ENCODE measurements around the gene ATP8B3.

The ATP8B3 gene

DNA sequence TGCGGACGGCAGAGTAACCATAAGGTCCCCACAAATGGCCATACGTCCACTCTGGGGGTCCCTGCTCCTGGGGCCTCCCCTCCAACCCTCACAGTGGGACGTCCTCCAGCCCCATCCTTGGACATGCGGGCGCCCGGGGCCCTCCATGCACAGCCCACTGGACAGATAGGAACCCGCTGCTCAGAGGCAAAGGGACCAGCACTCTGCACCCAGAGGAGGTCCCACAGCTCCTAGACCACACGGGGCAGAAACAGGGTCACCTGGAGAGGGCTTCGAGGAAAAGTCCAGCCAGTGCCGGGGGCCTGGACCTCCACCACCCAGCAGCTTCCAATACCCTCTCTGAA, 25.1 kb upstream of the ATP8B3 start:
- no peak for DNase-seq (ENCODE audit: extremely low read depth in 1 of 2, low read depth in 1 of 2)

DNA sequence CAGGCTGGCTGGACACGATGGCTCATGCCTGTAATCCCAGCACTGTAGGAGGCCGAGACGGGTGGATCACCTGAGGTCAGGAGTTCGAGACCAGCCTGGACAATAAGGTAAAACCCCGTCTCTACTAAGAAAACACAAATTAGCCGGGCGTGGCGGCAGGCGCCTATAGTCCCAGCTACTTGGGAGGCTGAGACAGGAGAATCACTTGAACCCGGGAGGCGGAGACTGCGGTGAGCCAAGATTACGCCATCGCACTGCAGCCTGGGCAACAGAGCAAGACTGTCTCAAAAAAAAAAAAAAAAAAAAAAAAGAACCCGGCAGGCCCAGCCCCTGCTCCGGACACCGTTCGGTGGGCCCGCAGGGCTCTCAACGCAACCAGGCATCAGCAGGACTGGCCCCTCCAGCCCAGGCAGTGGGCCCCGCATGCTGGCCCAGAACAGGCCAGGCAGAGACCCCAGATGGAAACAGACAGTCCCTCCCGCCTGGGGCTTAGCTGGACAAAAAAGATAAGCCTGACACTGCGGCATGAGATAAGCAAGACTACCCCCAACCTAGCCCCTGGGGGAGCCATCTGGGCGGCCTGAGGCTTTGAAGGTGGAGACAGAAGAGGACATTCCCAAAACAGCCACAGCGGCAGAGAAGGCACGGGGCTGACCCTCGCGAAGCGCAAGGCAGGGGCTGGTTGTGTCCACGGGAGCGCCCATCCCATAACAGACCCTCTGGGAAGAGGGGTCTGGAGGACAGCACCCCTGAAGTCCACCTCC, 24.6 kb upstream of the ATP8B3 start:
- DNase-seq (ENCODE audit: extremely low read depth in 1 of 2, low read depth in 1 of 2) = no peak

DNA sequence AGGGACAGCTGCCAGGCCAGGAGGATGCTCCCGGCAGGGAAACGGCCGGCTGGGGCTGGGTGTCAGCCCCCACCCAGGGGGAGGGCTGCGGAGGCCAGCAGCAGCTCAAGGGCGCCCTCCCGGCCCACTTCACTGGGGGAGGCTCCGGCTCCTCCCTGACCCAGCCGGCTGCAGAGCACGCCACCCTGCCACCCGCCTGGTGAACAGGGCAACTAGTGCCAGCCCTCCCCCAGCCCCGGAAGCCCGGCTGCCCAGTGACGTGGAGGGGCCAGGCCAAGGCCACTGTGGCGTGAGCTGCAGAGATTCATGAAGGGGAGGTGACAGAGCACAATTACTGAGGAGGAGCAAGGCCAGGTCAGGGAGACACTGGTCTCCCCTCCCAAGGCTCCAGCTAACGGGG, 21.5 kb upstream of the ATP8B3 start:
- no peak for DNase-seq (ENCODE audit: extremely low read depth in 1 of 2, low read depth in 1 of 2)

DNA sequence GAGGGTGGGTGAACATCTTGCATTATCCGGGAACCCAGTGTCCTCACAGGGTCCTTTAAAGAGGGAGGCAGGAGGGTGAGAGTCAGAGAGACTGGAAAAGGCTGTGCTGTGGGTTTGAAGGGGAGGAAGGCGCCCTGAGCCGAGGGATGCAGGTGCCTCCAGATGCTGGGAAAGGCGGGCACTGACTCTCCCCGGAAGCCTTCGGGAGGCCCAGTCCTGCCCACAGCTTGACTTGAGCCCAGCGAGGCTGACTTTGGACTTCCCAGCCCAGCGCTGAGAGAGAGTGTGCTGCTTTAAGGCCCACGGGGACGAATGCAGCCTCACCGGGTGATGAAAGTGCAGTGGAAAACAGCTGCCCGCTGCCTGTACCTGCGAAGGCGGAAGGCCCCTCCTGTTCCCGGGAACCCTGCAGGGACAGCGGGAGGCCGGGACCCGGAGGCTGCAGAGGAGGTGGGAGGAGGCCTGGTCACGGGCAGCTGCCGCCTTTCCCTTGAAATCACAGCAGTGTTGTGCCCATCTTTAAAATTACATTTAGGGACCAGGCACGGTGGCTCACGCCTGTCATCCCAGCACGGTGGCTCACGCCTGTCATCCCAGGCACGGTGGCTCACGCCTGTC, 20.1 kb upstream of the ATP8B3 start:
- no peak for DNase-seq (ENCODE audit: extremely low read depth in 1 of 2, low read depth in 1 of 2)

DNA sequence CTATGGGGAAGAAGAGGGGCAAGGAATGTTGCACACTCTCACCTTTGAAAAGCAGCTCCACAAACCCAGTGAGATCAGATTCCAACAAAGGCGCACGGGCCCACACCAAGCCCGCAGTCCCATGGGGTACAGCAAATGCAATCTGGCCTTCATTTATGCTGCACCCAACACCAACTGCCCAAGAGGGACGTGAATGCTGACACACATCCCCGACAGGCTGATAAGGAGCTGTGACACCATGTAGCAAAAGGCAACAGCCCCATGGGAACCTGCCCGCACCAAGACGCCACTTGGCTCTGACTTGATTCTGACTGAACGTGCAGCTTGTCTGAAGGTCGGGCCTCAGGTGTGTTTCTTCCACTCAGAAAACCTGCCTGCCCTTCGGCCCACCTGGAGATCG, 18.9 kb upstream of the ATP8B3 start:
- DNase-seq (ENCODE audit: extremely low read depth in 1 of 2, low read depth in 1 of 2) = no peak

DNA sequence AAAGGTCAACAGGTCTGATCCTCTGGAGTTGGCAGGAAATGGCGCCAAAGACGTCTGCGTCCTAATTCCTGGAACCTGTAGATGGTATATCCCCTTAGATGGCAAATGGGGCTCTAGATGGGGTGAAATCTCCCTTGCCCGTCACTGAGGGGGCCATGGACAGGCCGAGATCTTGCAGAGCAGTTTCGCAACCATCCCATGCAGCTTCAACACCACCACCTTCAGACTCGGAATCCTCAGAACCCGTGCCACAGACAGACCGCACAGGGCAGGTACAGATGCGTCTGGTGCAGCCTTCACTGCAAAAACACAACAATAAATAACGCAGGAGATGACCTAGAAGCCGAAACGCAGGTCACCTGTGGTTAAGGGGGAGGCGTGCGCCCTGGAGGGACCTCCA, 18.5 kb upstream of the ATP8B3 start:
- no peak for DNase-seq (ENCODE audit: extremely low read depth in 1 of 2, low read depth in 1 of 2)

DNA sequence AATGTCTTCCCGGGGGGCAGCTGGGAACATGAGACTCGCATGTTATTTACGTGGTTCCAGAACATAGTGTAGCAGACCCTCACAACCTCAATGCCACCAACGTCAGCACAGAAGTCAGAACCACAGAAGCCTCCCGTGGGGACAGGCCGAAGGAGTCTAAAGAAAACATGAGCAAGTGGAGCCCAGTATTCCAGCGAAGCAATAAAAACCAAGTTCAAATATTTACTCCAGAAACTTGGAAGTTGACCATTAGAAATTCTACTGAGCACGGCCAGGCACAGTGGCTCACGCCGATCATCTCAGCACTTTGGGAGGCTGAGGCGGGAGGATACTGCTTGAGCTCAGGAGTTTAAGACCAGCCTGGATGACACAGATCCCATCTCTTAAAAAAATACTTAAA, 17.9 kb upstream of the ATP8B3 start:
- no peak for DNase-seq (ENCODE audit: extremely low read depth in 1 of 2, low read depth in 1 of 2)

DNA sequence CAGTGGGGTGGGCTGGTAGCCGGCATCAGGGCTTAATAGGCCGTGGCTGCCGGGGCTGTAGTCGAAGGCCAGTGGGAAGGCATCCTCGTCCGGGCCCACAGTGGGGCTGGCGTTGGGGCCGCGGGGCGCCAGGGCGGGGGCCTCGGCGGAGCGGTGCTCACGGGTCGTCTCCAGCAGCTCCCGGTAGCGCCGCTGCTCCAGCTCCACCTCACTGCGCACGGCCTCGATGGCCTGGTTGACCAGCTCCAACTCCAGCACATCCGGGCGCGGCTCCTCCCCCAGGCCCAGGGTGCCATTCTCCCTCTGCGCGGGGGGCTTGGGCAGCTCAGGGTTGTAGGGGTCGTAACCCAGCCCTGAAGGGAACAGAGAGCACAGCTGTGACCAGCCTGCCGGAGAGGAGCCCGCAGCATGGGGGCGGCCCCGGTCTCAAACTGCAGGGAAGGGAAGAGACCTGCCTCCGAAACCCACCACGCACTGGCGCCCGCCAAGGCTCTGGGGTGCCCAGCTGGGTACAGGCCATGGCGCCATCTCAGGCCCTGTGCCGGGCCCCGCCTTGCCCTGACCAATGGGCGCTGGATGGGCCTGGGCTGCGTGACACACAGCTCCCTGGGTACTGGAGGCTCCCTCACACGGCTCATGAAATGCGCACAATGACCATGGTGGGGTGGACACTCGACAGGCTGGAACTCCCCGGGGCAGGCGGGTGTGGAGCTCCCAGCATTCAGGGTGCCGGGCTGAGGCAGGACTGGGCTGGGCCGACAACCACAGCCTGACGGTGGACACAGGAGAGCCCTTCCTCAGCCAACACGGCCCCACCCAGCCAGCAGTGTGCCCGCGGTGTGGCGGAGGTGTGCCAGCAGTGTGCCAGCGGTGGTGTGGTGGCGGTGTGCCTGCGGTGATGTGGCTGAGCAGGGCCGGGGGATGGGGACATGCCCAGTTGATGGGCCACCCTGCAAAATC, 16.5 kb upstream of the ATP8B3 start:
- DNase-seq (ENCODE audit: extremely low read depth in 1 of 2, low read depth in 1 of 2) = no peak

DNA sequence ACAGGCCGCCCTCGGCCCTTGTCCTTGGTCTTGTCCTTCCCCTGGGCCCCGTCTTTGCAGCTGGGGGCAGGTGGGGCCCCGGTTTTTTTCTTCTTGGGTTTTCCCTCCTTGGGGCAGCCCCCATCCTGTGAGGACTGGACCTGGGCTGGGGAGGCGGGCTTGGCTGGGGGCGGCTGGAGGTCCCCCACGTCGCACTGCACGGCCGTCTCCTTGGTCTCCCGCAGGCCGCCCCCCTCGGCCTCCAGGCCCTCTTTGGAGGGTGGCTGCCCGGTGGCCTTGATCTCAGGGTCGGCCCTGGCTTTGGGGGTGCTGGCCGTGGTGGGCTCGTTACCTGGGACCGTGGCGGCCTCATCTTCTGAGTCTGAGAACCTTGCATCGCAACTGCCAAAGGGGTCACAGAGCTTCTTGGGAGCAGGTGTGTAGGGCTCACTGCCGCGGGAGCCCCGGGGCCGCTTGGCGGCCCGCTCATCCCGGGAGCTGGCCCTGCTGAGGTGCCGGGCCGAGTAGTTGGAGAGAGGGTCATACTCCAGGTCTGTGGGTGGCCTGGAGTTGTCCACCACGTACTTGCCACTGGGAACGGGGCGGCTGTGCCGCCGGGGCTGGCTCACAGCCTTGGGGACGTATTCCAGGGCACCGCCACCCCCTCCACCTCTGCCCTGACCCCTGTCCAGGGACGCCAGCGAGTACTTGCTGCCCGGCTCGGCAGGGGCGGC, 15.6 kb upstream of the ATP8B3 start:
- DNase-seq (ENCODE audit: extremely low read depth in 1 of 2, low read depth in 1 of 2) = no peak

DNA sequence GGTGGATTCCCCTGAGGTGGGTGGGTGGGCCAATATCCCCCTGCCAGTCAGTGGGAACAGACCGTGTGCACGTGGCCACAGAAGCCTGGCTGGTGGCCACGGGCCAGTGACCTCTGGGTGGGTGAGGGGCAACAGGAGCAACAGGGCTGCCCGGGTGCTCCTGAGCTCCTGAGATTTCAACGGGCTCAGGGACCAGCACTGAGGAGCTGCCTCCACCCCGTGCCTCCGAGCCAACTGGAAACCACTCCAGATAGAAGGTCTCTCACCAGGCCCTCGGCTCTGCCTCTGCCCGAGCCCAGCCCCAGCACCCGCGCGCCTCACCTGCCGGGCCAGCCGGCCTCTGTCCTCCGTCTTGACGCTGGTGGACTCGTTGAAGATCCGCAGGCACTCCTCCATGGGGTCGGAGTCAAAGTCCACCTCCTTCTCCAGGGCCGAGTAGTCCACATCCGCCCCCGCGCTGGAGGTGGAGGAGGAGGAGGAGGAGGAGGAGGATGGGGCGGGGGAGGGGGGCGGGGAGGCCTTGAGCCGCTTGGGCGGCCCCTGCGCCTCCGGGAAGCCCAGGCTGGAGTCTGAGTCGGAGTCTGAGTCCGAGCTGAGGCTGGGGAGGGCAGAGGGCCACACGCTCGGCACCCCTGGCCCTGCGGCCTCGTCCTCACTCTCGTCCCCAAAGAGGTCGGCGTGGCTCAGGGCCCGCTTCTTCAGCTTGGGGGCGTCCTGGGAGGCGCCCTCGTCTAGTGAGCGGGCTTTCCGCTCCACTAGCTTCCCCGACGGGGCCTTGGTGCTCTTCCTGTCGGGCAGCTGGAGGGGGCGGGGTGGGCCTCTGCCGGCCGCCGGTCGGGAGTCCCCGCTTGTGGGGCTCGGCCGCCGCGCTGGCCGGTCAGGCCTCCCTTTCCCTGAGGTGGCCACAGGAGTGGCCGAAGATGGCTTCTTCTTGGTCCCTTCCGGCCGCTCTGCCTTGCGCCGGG, 14.8 kb upstream of the ATP8B3 start:
- DNase-seq (ENCODE audit: extremely low read depth in 1 of 2, low read depth in 1 of 2) = no peak

DNA sequence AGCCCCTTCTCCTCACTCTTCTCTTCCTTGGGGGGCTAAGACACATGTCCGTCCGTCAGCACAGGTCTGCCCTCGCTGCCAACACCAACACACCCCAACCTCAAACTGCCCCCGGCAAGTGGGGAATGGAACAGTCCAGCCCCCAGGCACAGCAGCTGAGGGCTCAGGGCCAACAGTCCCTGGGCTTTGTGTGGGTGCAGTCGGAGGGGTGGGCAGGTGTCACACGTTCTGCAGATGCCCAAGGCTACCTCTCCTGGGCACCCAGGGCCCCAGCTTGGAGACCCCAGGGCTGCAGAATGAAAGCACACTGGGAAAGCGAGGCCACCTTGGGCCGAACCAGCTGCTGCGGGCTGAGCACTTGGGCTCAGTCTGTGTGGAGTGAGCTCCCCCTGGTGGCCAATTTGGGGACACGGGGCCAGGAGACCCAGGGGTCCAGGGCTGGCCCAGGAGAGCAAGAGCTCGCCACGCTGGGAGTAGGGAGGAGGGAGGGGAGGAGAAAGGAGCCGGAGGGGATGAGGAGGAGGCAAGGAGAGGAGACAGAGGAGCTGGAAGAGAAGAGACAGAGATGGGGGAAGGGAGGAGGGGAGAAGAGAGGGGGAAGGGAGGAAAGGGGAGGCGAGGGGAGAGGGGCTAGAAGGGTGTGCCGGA, 14.0 kb upstream of the ATP8B3 start:
- DNase-seq (ENCODE audit: extremely low read depth in 1 of 2, low read depth in 1 of 2) = peak; percentile 33 to 53

DNA sequence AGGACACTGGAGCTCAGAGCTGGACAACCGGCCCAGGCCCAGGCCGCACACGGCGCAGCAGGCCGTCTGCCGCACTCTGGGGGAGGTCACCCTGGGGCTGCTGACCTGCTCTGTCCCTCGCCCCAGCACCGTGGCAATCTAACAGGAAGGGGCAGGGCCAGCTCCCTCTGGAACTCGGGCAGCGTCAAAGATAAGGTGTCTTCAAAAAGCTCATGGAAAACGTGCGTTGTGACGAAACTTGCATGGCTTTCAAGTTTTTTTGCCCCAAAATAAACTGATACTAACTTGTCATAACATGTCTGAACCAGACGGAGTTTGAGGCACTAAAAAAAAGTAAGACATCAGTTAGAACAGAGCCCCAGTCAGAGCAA, 12.2 kb upstream of the ATP8B3 start:
- no peak for DNase-seq (ENCODE audit: extremely low read depth in 1 of 2, low read depth in 1 of 2)

DNA sequence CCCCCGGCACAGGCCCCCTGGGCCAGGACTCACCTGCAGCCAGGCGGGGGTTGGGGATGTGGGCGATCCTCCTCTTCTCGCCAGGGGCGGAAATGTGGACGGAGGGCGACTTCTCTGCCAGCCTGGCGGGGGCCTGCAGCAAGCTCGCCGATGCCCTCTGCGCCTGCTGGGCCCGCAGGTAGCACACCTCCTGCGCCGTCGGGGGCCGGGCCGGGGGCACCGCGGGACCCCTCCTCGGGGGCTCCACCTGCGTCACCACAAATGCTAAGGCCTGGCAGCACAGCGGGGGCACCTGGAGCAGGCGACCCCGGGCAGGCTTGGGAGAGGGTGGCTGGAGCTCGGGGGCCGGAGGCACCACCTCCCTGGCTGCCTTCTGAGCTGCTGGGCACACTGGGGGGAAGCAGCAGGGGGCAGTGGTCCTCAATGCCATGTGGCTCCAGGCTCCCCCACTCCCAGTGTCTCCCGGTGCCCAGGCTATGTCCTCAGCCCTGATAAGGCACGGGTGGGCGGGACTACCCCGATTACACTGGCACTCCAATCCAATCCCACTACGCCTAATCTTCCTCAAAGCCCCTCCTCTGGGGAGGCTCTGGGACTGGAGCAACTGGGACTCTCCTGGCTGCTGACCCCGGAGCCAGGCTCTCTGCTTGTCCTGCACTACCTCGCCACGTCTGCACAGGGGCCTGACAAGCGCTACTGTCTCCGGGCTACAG, 11.6 kb upstream of the ATP8B3 start:
- DNase-seq (ENCODE audit: extremely low read depth in 1 of 2, low read depth in 1 of 2) = no peak

DNA sequence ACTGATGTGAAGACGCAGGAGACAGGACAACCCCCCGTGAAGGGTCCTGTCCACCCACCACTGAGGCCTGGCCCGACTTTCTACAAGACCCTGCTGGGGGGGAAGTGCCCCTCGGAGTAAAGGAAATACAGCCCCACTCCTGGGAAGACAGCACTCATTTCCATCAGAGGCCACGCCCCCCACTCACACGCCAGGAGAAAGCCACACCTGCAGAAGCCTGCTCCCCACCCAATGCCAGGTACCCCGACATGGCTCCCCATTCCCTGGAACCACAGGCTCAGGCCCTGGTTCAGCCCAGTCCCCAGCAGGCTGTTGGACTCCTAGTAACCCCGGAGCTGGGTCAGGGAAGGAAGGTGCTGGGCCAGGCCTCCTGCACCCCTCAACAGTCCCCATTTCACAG, 10.9 kb upstream of the ATP8B3 start:
- no peak for DNase-seq (ENCODE audit: extremely low read depth in 1 of 2, low read depth in 1 of 2)

DNA sequence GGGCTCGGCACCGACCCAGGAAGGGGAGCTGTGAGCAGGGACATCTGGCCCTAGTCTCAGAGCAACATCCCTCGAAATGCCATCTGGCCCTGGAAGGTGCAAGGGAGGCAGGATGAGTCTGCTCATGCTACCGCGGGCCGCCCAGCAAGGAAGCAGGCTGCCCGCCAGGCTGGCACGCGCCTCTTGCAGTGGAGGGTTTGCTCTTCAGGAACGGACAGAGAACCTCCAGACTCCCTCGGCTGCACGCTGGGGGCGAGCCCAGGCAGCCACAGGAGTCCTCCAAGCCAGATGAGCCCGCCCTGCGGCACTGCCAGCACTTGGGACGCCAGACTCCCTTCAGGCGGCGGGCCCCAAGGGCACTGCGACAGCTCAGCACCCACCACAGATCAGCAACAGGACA, 10.1 kb upstream of the ATP8B3 start:
- DNase-seq (ENCODE audit: extremely low read depth in 1 of 2, low read depth in 1 of 2) = no peak

DNA sequence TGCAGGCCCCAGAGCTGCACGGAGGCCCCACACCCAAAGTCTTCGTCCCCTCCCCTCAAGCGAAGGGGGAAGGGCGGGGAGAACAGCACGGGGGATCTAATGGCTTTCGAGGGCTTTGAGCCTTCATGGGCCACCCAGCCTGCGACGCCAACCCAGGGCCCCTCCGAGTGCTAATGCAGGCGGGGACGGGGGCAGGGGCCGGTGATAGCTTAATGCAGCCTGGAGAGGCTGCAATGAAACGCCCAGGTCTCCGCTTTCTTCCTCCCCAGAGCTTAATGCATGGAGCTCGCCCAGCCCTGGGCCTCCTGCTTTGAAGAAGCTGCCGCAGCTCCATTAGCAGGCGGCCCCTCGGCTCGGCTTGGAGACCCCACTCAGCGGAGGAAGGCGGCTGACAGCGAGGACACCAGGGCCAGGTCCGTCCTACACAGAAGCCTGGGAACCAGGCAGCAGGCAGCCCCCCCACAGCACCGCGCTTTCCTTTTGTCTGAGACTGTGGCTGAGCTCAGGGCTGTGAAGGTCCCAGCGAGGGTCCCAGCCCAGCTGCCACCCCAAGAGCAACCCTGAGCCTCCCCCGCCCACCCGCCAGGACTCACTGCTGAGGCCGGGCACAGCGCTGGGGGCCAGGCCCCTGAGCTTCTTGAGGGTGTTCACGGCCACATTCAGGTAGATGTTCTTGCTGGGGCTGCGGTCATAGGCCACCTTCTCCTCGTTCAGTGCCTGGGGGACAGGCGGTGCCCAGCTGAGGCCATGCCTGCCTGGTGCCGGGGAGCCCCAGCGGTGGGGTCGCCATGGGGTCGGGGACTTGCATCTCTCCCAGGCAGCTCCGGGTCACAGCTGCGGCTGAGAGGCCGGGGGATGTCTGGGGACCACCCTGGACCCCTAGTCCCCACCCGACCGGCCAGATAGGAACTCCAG, 7.5 kb upstream of the ATP8B3 start:
- DNase-seq (ENCODE audit: extremely low read depth in 1 of 2, low read depth in 1 of 2) = no peak

DNA sequence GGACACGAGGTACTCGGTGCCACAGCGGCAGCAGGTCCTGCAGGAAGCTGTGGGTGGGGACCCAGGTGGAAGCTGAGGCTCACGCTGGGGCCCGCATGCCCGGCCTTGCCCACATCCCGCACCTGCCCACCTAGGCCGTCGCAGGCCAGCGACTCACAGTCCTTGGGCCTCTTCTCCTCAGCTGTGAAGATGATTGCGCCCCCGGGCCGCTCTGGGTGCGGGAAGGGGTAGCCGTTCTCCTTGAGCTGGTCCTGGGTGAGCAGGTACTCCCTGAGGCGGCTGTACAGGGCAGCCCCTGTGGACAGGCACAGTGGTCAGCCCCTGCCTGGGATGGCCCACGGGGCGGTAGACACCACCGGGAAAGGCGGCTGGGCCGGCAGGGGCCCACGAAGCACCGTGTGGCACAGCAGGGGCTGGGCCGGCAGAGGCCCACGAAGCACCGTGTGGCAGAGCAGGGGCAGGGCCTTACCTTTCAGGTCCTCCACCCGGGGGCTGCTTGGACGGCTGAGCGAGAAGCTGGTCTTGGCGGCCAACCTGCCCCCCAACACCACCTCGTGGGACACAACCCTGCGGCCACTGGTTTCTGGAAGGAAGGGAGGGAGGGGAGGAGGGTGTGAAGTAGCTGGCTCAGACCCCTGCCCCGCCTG, 6.6 kb upstream of the ATP8B3 start:
- DNase-seq (ENCODE audit: extremely low read depth in 1 of 2, low read depth in 1 of 2) = no peak
